ENCODE data around the gene SYNJ2. TPM values are rescaled to one million over a fixed set of nuclear protein-coding genes. Genes with fewer than 3 reads are reported as not detected.

SYNJ2 gene
- total RNA-seq, 2 donors from 2014 or later = 24.7 to 37.3 TPM

Other genes with a start within 250 kb of the SYNJ2 start
- gene SNX9, start 158.6 kb upstream of the SYNJ2 start, total RNA-seq = 10 to 100 TPM in 1 of 2 donors, 1 to 10 TPM in 1; 5.4 to 14.6 TPM
- 1 to 10 TPM; 4.9 to 7.9 TPM for gene SERAC1, start 186.4 kb downstream of the SYNJ2 start, total RNA-seq
- gene GTF2H5, start 186.5 kb downstream of the SYNJ2 start, total RNA-seq = 10 to 100 TPM; 12.7 to 13.1 TPM

Measured in natural killer cell treated with Interleukin-12 subunit alpha and Interleukin-12 subunit beta and Interleukin-15 and Interleukin-18, amount 100 ng/mL, for 72 hours (primary cell).